SKM-1 (cell line): Measurements from ENCODE around the gene CDC42BPA.

Experiments
- DNase-seq: peaks from one replicate; lab custom pipeline; 2025; ENCODE audit not compliant: unreplicated experiment; lab: John Stamatoyannopoulos, UW

The CDC42BPA gene

GRCh38 chr1:226949401-226949800 is 368.9 kb downstream of the CDC42BPA start:
- no peak for DNase-seq

- no peak for DNase-seq
These were observed 369.3 kb downstream of the CDC42BPA start for GRCh38 chr1:226948996-226949395.

- no peak for DNase-seq
These were observed 369.8 kb downstream of the CDC42BPA start for GRCh38 chr1:226948480-226948879.

- DNase-seq = no peak
These were observed 370.2 kb downstream of the CDC42BPA start for GRCh38 chr1:226948051-226948450.

- DNase-seq = no peak
These were observed 371.5 kb downstream of the CDC42BPA start for GRCh38 chr1:226946841-226947240.

- no peak for DNase-seq
These were observed 372.0 kb downstream of the CDC42BPA start for GRCh38 chr1:226946285-226946684.

GRCh38 chr1:226945858-226946245 is 372.4 kb downstream of the CDC42BPA start:
- no peak for DNase-seq

- DNase-seq = no peak
These were observed 373.0 kb downstream of the CDC42BPA start for GRCh38 chr1:226945106-226945857.

- no peak for DNase-seq
These were observed 374.4 kb downstream of the CDC42BPA start for GRCh38 chr1:226943927-226944326.

GRCh38 chr1:226943156-226943555 is 375.1 kb downstream of the CDC42BPA start:
- DNase-seq = no peak

- no peak for DNase-seq
These were observed 375.9 kb downstream of the CDC42BPA start for GRCh38 chr1:226942392-226942791.

GRCh38 chr1:226940806-226941067 is 377.6 kb downstream of the CDC42BPA start:
- DNase-seq = no peak

GRCh38 chr1:226940029-226940805 is 378.1 kb downstream of the CDC42BPA start, which contains the start of gene COQ8A:
Gene COQ8A, plus strand, starts transcription at chr1:226940294. Its CDS starts 21,092 bp downstream, at chr1:226961386.
- peak; percentile 100 for DNase-seq
